ENCODE data around the gene SLC30A2. TPM values are rescaled to one million over a fixed set of nuclear protein-coding genes. Genes with fewer than 3 reads are reported as not detected.

Gene SLC30A2
- total and polyA plus RNA-seq, 2 experiments from 2014 or later = 1.8 to 4.8 TPM

DNA sequence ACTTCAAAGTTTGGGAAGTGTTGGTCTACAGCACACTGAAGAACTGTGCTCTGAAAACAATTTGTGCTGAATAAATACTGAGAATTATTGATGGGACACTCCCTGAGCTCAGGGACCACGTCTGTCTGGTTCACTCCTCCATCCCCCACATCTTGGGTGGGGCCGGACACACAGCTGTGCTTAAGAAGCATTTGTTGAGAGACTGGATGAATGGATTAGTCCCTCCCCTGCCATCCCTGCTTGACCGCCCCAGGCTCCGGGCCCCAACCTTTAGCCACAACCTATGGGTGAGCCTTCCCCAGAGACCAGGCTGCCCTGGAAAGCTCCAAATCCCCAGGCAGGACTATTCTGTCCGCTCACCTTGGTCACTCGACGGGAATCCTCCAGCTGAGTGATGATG, 14.0 kb upstream of the SLC30A2 start:
- H3K27me3 ChIP-seq = peaks cover 3% of the 10 kb centered on the region
- H3K9me2 ChIP-seq (replicated peaks; ENCODE audit: insufficient read depth) = no peaks in the 10 kb centered on the region
- H3K4me1 ChIP-seq (ENCODE audit: insufficient read depth) = no peaks in the 10 kb centered on the region
- H3K36me3 ChIP-seq (replicated peaks; ENCODE audit: insufficient read depth, low read depth) = no peaks in the 10 kb centered on the region
- TF ChIP-seq EZH2phosphoT487 (IDR thresholded peaks at IDR 0.05; ENCODE audit: low read depth, severe bottlenecking, unreplicated experiment) (no peak), EZH2 (IDR thresholded peaks at IDR 0.05; ENCODE audit: borderline replicate concordance) (no peak)
- no peak overlapping the region for H3K4me2 ChIP-seq
- H4K20me1 ChIP-seq (ENCODE audit: insufficient read depth, poor library complexity, severe bottlenecking) = no peaks in the 10 kb centered on the region
- H2AFZ ChIP-seq = no peak overlapping the region
- 72% methylated on average over 7 of the region's 7 CpGs for WGBS (ENCODE audit: low lambda C conversion rate, missing lambda C conversion rate)
- H3K4me3 ChIP-seq = no peak overlapping the region
- H3K79me2 ChIP-seq = no peaks in the 10 kb centered on the region
- H3K9me3 ChIP-seq (ENCODE audit: low read depth) = no peaks in the 10 kb centered on the region
- no peak for DNase-seq (ENCODE audit: low spot score)
- H3K27ac ChIP-seq = no peak overlapping the region

DNA sequence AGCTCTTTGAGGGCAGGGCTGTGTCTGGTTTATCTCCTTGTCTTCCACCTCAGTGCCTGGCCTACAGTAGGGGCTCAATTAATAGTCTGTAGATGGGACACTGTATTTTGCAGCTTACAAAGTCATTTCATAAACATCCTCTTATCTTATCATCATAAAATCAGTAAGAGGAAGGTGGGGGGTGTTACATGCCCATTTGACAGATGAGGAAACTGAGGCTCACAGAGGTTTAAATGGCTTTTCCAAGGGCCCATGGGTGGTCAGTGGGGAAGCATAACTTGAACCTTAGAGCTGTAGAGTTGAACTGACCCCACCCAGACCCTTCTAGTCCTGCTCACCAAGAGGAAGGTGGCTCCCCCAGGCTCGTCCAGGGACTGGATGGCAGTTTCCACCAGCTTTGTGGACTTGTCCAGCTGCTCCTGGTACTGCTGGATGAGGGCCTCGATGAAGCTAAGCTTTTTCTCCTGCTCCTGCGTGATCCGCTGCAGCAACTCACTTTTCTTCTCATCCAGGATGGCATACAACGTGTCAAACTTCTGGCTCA, 12.2 kb upstream of the SLC30A2 start:
- no peaks in the 10 kb centered on the region for H3K79me2 ChIP-seq
- H3K9me3 ChIP-seq (ENCODE audit: low read depth) = no peaks in the 10 kb centered on the region
- peaks cover 3% of the 10 kb centered on the region for H3K27me3 ChIP-seq
- TF ChIP-seq, protein P1, sequence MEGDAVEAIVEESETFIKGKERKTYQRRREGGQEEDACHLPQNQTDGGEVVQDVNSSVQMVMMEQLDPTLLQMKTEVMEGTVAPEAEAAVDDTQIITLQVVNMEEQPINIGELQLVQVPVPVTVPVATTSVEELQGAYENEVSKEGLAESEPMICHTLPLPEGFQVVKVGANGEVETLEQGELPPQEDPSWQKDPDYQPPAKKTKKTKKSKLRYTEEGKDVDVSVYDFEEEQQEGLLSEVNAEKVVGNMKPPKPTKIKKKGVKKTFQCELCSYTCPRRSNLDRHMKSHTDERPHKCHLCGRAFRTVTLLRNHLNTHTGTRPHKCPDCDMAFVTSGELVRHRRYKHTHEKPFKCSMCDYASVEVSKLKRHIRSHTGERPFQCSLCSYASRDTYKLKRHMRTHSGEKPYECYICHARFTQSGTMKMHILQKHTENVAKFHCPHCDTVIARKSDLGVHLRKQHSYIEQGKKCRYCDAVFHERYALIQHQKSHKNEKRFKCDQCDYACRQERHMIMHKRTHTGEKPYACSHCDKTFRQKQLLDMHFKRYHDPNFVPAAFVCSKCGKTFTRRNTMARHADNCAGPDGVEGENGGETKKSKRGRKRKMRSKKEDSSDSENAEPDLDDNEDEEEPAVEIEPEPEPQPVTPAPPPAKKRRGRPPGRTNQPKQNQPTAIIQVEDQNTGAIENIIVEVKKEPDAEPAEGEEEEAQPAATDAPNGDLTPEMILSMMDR (IDR thresholded peaks at IDR 0.05; ENCODE audit: poor library complexity) = no peak
- TF ChIP-seq EZH2 (IDR thresholded peaks at IDR 0.05; ENCODE audit: borderline replicate concordance) (no peak), EZH2phosphoT487 (IDR thresholded peaks at IDR 0.05; ENCODE audit: low read depth, severe bottlenecking, unreplicated experiment) (no peak)
- whole genome bisulfite sequencing (ENCODE audit: low lambda C conversion rate, missing lambda C conversion rate) = 87% methylated on average over 5 of the region's 5 CpGs
- H3K4me1 ChIP-seq (ENCODE audit: insufficient read depth) = peaks cover 4% of the 10 kb centered on the region
- DNase-seq (ENCODE audit: low spot score) = no peak
- H3K27ac ChIP-seq = no peak overlapping the region
- no peaks in the 10 kb centered on the region for H3K9me2 ChIP-seq (replicated peaks; ENCODE audit: insufficient read depth)
- H2AFZ ChIP-seq = no peak overlapping the region
- no peaks in the 10 kb centered on the region for H3K36me3 ChIP-seq (replicated peaks; ENCODE audit: insufficient read depth, low read depth)
- H4K20me1 ChIP-seq (ENCODE audit: insufficient read depth, poor library complexity, severe bottlenecking) = no peaks in the 10 kb centered on the region
- H3K4me2 ChIP-seq = no peak overlapping the region
- H3K4me3 ChIP-seq = no peak overlapping the region

DNA sequence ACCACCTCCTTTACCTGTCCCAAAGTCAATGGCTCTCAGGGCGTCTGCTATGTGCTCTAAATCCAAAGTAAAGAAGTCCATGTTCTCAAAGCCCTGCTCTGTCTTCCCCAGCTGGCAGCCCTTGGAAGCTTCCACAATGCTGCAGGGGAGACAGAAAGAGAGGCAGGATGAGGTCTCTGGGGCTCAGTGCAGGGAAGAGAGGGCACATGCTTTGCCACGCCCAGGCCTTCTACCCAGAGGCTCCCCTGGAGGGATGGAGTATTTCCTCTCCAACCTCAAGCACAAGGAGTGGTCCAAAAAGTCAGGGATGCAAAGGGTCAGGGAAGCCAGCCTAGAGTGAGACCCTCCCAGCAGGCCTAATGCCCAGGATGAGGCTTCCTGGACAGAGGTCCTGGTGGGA, 11.3 kb upstream of the SLC30A2 start:
- TF ChIP-seq, protein P1 (IDR thresholded peaks at IDR 0.05; ENCODE audit: poor library complexity) = no peak
- TF ChIP-seq EZH2phosphoT487 (IDR thresholded peaks at IDR 0.05; ENCODE audit: low read depth, severe bottlenecking, unreplicated experiment) (no peak), EZH2 (IDR thresholded peaks at IDR 0.05; ENCODE audit: borderline replicate concordance) (no peak)
- Histone ChIP-seq H3K4me3 (no peak overlapping the region), H3K9me2 (replicated peaks; ENCODE audit: insufficient read depth) (no peaks in the 10 kb centered on the region), H3K36me3 (replicated peaks; ENCODE audit: insufficient read depth, low read depth) (no peaks in the 10 kb centered on the region), H3K79me2 (no peaks in the 10 kb centered on the region), H2AFZ (no peak overlapping the region), H3K9me3 (ENCODE audit: low read depth) (no peaks in the 10 kb centered on the region), H3K27ac (no peak overlapping the region), H4K20me1 (ENCODE audit: insufficient read depth, poor library complexity, severe bottlenecking) (no peaks in the 10 kb centered on the region), H3K4me2 (no peak overlapping the region), H3K4me1 (ENCODE audit: insufficient read depth) (peaks cover 4% of the 10 kb centered on the region), H3K27me3 (peaks cover 3% of the 10 kb centered on the region)
- 91% methylated on average over 2 of the region's 2 CpGs for WGBS (ENCODE audit: low lambda C conversion rate, missing lambda C conversion rate)
- DNase-seq (ENCODE audit: low spot score) = no peak

DNA sequence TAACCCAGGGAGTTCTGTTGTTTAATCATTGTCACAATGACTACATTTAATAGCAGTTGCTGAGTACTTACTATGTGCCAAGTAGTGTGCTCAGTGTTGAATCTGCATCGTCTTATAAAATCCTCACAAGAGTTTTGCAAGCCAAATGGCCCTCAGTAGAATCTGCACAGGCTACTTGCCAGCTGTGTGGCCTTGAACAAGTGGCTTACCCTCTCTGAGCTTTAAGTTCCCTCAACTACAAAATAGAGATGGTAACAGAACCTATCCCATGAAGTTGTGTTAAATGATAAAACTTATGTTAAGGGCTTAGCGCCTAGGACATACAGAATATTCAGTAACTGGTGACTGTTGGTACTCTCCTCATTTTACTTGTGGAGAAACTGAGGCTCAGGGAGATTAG, 9.1 kb upstream of the SLC30A2 start:
- 87% methylated on average over 2 of the region's 2 CpGs for WGBS (ENCODE audit: low lambda C conversion rate, missing lambda C conversion rate)
- H3K9me3 ChIP-seq (ENCODE audit: low read depth) = no peaks in the 10 kb centered on the region
- TF ChIP-seq, protein P1 (IDR thresholded peaks at IDR 0.05; ENCODE audit: poor library complexity) = no peak
- TF ChIP-seq EZH2phosphoT487 (IDR thresholded peaks at IDR 0.05; ENCODE audit: low read depth, severe bottlenecking, unreplicated experiment) (no peak), EZH2 (IDR thresholded peaks at IDR 0.05; ENCODE audit: borderline replicate concordance) (no peak)
- H3K27ac ChIP-seq = no peak overlapping the region
- H3K9me2 ChIP-seq (replicated peaks; ENCODE audit: insufficient read depth) = no peaks in the 10 kb centered on the region
- no peak overlapping the region for H2AFZ ChIP-seq
- no peaks in the 10 kb centered on the region for H3K36me3 ChIP-seq (replicated peaks; ENCODE audit: insufficient read depth, low read depth)
- H3K4me2 ChIP-seq = no peak overlapping the region
- peaks cover 3% of the 10 kb centered on the region for H3K27me3 ChIP-seq
- H3K79me2 ChIP-seq = no peaks in the 10 kb centered on the region
- no peak for DNase-seq (ENCODE audit: low spot score)
- H3K4me1 ChIP-seq (ENCODE audit: insufficient read depth) = peaks cover 4% of the 10 kb centered on the region
- no peaks in the 10 kb centered on the region for H4K20me1 ChIP-seq (ENCODE audit: insufficient read depth, poor library complexity, severe bottlenecking)
- H3K4me3 ChIP-seq = no peak overlapping the region
